Measurements from ENCODE around the gene EFCAB11.

EFCAB11 gene

DNA sequence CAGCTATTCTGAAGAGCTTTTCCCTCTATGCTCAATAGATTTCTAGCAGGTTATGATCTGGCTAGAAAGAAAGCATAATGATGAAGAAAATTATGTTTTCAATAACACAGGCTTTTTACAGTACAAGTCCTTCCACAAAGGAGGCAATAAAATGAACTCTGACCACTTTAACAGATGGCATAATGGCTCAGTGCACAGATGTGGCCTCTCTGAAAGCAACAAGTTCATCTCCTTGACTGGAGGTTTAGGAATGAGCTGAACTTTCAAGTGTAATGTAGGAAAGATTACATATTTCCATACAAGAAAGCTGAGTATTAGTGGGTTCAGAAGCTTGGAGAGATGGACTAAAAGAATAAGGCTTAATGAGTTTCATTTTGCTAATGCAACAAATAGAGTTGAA, 147.4 kb downstream of the EFCAB11 start:
- no peak for DNase-seq

DNA sequence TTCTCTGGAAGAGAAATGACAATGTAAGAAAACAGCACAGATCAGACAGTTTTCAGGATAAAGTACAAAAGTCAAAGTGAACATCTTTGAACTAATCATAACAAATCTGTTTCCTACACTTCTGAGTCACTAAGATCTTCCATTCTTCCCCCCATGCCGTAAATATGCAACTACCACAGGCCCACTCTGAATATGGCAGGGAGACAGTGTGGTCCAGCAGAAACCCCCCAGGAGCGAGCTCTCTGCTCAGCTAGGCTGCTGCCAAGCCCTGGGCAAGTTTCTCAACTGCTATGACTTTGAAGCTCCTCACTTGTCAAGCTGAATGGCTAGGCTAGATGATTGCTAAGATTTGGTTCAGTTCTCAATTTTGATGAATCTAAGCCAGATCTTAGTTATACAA, 148.1 kb downstream of the EFCAB11 start:
- DNase-seq, result no peak

DNA sequence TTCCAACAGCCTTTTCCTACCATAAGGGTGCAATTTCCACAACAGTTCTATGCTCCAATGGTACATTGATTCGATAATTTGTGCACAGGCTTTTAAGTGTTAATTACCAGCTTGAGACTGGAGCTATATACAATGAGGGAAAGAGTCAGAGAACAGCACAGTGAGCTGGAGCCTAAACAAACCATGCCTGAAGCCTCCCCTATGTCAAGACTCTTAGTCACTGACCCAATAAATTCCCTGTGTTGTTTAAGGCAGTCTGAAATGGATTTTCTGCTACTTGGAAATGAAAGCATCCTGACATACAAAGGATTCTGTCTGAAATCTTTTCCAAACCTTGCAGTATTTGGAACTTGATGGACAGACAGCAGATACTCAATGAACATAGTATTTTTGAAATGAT, 149.0 kb downstream of the EFCAB11 start:
- DNase-seq, result no peak

DNA sequence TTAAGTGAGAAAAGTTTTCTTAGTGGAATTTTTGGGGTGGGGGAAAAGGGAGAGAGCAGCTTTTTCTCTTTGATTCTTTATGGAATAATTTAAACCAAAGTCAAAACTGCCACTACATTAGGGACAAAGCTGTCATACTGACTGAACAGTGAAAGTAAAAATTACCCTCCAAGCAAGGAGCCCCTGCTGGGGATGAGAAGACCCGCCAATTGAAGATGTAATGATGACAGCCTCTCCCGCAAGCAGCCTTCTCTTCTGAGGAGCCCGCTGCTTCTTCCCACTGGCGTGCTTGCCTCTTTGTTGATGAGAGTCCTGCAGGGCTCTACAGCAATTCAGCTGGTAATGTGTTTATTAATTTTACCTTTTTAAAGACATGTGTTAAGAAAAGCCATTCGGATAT, 151.0 kb downstream of the EFCAB11 start:
- no peak for DNase-seq

DNA sequence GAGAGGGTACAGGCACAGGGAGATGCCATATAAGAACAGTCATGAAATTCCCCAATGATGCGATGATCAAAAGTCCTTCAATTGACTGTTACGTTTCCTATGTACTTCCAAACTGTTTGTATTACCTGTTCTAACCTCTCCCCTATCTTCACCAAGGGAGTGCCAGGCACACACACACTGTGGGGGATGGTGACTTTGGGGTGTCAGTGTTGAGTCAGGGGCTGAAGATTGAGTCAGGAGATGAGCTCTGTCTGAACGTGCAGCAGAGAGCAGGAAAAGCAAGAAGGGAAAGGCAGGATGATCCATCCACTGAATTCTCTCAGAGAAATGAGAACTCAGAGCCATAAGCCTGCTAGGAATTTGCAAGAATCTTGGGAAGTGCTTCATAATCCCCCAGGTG, 153.4 kb downstream of the EFCAB11 start:
- no peak for DNase-seq

DNA sequence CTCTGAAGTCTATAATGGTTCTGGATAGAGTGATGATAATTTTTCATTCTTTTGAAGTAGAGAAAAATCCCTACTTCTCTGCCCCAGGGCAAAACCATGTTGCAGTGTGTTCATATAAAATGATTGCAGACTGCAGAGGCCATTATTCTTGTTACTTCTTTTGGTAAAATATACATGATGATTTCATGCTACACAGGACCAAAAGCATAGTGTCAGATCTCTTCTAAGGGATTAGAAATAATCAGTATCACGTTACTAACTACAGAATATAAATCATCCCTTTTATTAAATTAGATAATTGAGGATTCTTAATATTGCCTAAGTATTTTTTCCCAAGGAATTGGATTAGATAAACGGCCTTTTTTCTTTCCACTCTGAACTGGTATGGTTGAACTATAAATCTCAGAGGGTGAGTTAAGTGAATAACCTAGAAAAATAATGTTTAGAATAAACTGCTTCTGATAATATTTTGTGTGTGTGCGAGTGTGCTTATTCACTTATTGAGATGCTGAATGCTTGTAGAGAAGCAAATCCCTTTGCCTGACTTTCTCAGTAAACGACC, 156.2 kb downstream of the EFCAB11 start:
- no peak for DNase-seq

DNA sequence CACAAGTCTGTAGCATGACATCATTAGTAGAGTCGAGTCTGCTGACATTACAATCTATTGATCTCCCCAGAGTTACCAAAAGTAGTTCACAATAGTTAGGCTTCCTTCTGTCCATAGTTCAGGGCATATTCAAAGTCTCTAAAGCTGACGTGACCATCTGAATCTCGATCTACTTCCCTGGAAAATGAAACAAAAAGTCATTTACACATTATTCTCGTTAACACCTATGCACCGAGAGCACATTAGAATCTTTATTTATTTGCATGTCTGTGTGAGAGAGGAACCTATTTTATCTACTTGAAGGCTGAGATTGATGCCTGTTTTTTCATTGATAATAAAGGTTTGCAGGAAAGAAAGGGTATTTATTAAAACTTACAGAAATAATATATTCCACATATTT, 157.4 kb downstream of the EFCAB11 start:
- no peak for DNase-seq

DNA sequence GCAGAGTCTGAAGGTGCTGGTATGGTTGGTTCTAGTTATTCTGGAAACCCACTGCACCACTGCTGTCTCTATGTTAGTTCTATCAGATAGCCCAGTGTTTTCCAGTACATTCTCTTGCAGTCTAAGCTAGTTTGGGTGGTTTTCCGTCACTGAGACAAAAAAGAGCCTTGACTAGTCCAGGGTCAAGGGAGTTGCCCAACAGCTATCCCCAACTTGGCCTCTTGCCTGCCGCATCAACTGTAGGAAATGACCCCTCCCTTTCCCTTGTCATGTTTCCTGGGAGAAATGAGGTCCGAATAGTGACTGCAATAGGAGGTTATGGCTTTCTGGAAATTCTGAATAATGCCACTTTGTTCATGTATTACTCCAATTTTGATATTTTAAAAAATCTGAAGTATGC, 160.4 kb downstream of the EFCAB11 start:
- no peak for DNase-seq

DNA sequence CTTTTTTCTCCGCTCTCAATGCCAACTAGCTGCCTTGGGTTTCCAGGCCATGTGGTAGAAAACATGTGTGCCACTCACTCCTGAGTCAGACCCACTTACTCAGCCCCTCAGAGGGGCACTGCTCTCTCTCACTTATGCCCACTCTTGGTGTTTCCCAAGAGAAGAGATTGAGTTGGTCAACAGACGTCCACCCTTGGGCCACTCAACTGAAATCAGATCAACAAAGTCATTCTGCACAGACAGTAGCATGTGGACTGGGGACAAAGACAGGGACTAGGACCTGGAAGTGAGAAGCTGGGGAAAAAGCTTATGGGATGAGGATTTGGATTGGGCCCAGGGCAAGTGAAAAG, 161.2 kb downstream of the EFCAB11 start:
- no peak for DNase-seq

DNA sequence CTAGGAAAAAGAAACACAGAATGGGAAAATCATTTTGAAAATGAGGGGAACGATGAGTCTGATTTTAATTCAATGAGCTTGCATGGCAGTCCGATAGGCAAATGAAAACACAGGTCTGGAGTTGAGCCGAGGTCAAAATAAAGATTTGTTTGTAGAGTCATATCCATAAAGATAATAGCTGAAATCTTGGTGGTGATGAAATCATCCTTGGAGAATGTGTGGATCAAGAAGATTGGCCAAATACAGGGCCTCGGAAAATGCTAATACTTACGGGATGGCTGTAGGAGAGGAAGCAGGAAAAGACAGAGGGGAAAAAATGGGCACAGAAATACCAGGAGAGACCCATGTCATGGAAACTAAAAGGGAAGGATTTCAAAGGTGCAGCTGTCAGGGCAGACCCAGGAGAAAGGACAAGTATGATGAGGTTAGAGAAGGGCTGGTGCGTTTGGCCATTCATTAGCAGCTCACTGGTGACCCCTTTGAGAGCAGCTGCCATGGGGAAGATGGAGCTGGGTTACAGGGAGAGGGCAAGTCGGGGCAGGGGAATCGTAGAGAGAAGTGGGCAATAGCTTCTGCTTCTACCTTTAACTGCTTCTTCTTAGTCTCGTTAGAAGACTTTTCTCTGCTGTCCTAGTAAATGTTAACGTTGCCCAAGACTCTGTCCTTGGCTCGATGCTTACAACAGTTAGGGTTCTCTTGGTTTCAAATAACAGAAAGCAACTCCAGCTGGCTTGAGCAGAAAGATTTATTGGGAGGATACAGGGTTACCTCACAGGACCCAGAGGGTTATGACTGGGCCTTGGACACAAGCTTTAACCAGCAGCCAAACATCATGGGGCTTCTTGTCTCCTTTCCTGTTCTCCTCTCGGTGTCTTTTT, 161.8 kb downstream of the EFCAB11 start:
- DNase-seq, result no peak

DNA sequence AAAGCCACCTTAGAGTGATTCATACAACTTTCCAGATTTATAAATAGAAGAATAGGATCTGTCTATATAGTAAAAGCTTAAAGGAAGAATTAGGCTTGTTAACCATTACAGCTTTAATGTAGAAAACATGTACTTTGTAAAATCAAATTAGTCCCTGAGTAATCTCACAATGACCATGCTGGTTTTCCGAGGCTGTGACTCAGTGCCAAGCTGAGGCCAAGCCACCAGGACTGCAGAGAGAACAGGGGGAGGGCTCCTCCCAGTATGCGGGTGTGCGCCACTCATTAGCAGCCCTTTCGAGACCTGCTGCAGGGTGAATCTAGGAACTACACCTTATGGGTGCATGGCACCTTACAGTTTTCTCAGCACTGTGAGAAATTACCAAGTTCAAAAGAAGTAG, 167.0 kb downstream of the EFCAB11 start:
- no peak for DNase-seq

DNA sequence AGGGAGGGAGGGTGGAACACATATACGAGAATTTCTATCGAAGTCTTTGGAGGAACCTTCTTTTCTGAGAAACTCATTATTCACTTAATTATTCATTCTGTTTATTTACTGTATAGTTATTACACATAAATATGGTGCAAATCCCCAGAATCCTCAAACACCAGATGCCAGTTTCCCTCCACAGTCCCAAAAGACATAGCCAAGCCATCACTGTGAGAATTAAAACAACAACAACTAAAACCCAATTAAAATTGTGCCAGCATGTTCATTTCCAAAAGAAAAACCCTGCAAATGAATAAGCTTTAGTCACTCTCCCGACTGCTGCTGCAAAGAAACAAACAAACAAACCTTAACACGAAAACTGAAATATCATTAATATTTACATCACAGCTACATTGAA, 173.5 kb downstream of the EFCAB11 start:
- DNase-seq, result no peak

DNA sequence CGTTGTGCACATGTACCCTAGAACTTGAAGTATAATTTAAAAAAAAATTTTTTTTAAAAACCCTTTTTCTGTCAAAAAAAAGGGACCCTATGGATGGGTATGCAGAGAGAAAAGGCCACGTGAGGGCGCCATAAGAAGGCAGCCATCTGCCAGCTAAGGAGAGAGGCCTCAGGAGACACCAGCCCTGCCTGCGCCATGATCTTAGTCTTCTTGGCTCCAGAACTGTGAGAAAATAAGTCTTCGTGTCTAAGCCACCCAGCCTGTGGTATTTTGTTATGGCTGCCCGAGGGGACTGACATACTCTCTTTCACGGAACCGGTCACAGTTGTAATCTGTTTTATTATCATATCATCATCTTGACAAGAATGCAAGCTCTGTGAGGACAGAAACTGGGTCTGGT, 174.8 kb downstream of the EFCAB11 start:
- no peak for DNase-seq

DNA sequence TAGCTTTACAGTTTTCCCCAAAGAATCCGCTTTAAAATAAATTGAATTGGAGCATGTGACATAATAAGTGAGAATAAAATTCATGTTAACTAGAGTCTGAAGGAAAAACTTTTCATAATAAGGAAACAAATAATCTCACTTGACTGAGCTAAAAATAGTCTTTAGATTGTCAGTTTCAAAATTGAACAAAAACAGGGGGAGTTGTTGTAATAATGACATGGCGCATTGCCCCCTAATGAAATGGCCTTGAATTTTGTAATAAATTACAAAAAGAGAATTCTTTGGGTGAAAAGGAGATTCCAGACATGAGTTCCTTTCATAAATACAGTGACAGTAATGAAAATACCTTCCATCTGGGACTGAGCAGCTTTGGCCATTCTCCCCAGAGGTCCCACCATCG, 178.6 kb downstream of the EFCAB11 start:
- no peak for DNase-seq

DNA sequence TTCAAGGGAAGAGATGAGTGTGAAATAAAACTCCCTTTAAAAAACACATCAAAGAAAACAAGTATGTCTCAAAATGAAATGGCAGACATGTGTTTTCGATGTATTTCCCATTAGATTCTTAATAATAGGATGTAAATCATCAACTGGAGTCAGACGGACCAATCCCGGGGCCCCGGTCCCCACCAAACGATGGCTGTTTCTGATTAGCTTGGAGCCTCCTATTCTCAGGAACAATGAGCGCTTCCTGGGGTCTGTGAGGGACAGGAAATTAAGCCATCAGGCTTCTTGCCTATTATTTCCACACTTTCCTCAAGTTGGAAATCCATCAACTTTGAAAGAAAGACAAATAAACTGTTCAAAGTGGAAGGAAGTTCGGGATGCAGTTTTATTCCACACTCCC, 179.4 kb downstream of the EFCAB11 start:
- no peak for DNase-seq

DNA sequence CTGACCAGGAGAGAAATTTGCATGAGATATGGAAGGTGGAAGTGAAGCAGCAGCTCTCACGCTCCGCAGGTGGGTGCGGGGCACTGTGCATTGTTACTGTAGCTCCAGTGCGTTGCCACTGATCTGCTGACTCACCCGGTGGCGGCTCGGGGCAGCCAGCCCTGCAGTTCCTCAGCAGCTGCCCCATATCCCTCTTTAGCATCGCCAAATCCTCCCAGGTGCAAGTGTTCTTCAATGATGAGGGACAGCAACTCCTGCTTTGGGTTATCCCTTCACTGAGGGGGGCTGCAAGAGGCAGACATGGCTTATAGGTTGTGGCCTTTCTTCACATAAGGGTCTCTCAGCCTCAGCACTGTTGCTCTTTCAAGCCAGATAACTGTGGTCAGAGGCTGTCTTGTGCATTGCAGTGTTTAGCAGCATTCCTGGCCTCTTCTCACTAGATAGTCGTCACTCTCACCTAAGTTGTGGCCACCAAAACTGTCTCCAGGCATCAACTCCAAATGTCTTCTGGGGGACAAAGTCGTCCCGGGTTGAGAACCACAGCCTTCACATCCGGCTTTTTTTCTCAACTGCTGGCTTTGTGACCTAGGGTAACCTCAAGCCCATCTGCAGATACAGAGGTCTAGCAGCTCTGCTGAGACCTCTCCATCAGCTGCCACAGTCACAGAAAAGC, 180.8 kb downstream of the EFCAB11 start:
- no peak for DNase-seq

DNA sequence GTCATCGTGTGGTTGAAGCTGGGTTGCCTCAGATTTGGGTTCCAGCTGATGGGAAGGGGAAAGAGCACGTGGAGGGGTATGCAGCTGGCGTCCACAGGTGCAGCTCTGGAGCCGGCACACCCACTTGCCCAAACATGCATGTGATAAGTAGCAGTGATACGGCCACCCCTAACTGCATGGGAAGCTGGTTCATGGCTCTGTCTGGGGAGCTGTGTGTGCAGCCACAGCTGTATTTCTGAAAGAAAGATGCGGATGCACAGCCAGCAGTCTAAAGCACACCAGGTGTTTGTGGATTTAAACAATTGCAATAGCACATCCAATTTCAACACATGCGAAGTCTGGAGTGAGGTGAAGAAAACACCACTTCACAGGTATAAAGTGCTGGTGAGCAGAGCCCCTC, 181.4 kb downstream of the EFCAB11 start:
- DNase-seq, result no peak

DNA sequence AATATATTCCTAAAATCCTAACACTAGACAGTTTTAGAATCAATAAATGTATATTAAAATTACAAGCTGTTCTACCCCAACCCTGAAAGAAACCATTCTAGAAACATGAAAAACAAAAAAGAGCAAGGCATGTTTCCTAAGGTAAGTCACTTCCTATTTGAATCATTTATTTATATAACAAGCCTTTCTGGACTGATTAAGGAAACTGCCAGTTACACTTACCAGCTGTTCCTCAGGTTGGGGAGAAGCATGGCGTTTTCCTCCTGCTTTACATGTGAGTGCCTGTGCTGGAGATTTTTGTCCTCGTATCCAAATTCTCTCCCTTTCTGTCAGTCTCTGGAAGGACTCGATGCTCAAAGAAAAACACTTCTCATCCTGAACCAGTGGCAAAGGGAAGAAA, 183.3 kb downstream of the EFCAB11 start:
- DNase-seq, result no peak

DNA sequence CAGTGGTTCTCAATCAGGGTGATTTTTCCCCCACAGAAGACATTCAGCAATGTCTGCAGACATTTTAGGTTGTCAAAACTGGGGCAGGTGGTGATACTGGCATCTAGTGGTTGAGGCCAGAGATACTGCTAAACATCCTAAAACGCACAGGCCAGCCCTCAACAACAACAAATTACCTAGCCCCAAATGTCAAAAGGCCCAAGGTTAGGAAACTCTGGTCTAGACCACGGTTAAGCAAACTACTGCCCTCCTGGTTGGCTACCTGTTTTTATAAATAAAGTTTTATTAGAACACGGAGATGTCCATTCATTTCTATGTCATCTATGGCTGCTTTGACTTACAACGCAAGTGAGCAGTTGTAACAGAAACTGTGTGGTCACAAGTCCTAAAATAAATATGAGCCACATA, 186.7 kb downstream of the EFCAB11 start:
- DNase-seq, result peak in 1 of 2 experiments; percentile 21

DNA sequence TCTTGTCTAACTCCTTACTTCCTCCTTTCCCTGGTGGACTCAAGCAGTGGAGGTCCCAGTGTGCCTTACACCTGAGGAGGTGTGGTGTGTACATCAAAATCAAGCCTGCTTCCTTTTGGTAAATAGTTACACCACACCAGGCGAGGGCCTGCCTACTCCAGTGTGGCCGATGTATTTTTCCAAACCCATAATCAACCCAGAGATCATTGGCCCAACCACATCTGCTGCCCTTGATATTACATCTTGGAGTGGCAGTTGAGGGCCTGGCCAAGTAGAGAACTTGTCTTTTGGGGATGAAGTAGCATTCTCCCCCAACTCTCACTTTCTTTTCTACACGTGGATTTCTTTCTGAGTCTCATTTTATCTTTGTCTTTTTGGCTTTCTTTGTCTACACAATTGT, 187.4 kb downstream of the EFCAB11 start:
- DNase-seq, result no peak

DNA sequence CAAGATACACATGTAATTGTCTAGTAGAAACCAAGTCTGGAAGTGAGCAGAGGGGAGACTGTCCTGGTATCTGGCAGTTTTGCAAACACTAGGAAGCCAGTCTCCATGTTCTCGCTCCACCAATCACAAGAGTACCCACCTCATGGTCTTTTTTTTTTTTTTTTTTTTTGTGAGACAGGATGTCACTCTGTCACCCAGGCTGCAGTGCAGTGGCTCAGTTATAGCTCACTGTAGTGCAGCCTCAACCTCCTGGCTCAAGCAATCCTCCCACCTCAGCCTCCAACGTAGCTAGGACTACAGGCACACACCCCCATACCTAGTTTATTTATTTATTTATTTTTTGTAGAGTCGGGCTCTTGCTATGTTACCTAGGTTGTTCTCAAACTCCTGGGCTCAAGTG, 189.2 kb downstream of the EFCAB11 start:
- DNase-seq, result no peak

DNA sequence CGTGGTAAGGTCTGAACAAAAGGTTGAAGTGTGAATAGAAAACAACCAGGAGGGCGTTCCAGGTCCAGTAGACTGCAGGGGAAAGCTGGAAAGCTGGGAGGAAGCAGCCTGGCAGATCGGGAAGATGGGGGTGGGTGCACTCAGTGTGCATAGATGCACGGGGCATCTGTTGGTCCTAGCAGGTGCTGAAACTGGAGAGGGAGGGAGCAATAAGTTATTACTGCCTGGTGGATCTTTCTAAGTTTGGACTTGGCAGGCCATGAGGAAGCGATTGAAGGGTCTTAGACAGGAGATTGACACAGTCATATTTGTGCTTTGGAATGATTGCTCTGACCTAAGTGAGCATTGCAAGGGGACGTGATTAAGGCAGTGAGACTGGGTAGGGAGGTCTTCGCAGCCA, 194.4 kb downstream of the EFCAB11 start:
- DNase-seq, result no peak

DNA sequence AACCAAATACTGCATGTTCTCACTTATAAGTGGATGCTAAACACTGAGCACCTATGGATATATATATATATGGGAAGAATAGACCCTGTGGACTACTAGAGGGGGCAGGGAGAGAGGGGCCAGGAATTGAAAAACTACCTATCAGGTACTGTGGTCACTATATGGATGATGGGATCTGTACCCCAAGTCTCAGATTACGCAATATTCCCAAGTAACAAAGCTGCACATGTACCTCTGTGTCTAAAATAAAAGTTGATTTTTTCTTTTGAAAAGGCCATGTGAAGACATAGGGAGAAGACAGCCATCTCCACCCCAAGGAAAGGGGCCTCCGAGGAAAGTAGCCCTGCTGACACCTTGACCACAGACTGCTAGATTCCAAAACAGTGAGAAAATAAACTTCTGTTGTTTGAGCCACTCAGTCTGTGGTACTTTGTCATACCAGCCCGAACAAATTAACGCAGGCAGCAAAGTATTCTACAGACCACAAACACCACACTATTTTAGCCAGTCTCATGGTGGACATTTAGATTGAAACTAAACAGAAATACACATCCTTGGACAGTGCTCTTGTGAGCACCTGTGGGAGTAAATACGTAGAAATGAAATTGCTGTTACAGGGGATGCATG, 197.1 kb downstream of the EFCAB11 start:
- no peak for DNase-seq

DNA sequence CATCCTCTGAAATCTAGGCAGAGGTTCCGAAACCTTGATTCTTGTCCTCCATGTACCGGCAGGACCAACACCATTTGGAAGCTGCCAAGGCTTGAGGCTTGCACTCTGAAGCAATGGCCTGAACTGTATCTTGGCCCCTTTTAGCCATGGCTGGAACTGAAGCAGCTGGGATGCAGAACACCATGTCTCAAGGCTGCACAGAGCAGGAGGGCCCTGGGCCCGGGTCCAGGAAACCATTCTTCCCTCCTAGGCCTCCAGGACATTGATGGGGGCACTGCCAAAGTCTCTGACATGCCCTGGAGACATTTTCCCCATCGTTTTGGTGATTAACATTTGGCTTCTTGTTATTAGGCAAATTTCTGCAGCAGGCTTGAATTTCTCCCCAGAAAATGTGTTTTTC, 198.7 kb downstream of the EFCAB11 start:
- DNase-seq, result no peak

All from NCI-H187 (cell line).